Measurements from ENCODE around the gene RYR2. TPM values are rescaled to one million over a fixed set of nuclear protein-coding genes. Genes with fewer than 3 reads are reported as not detected.

RYR2 gene
- total RNA-seq, 1 experiment from 2014 or later, result 2.8 TPM

GRCh38 chr1:237138551-237138950 is 96.6 kb downstream of the RYR2 start:
- TF ChIP-seq EZH2 (IDR thresholded peaks at IDR 0.05; ENCODE audit: borderline replicate concordance, low read depth, low read length, poor library complexity, severe bottlenecking) (no peak), CTCF (conservative IDR thresholded peaks at IDR 0.05; ENCODE audit: low read depth, low read length) (no peak)
- BruUV-seq (replicated peaks), result no TSS peak
- DNase-seq (ENCODE audit: low spot score), result no peak
- H3K4me1 ChIP-seq (ENCODE audit: insufficient read depth, low read length, poor library complexity, severe bottlenecking), result no peaks in the 10 kb centered on the region
- no peaks in the 10 kb centered on the region for H3K9me3 ChIP-seq (ENCODE audit: low read depth, low read length, poor library complexity, severe bottlenecking)
- no peaks in the 10 kb centered on the region for H3K36me3 ChIP-seq (ENCODE audit: insufficient read depth, low read length, poor library complexity, severe bottlenecking)
- intact Hi-C loops (cut with micrococcal nuclease; ENCODE audit: unreplicated experiment), result no loop called here
- CTCF ChIA-PET, result no interaction called here
- no peak overlapping the region for H3K27ac ChIP-seq (ENCODE audit: low read depth, low read length, poor library complexity, severe bottlenecking)
- H3K27me3 ChIP-seq (replicated peaks; ENCODE audit: insufficient read depth, low read depth, low read length, poor library complexity), result no peaks in the 10 kb centered on the region
- POLR2A ChIA-PET (ENCODE audit: low non-redundant PET), result no interaction called here
- H3K4me3 ChIP-seq (ENCODE audit: low read depth, low read length, poor library complexity, severe bottlenecking), result no peak overlapping the region

DNA sequence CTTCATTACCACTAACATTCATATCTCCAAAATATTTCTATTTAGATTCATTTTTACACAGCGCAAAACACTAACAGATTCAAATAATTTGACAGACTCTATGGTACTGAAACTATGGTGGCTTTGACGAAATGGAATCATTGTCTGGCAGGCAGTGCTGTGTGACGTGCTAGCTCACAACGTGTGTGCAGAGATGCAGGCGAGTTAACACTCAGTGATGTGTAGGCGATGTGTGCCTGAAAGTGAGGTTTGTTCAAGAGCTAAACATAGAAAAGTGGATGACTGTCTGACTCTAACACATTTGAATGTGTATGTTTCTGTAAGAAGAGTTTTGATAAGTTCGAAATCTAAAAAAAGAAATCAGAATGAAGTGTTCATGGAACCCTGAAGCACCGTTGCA is 97.7 kb downstream of the RYR2 start:
- intact Hi-C loops (cut with micrococcal nuclease; ENCODE audit: unreplicated experiment), result no loop called here
- BruUV-seq (replicated peaks), result no TSS peak
- ChIA-PET CTCF (no interaction called here), POLR2A (ENCODE audit: low non-redundant PET) (no interaction called here)
- H3K9me3 ChIP-seq (ENCODE audit: low read depth, low read length, poor library complexity, severe bottlenecking), result no peaks in the 10 kb centered on the region
- H3K4me3 ChIP-seq (ENCODE audit: low read depth, low read length, poor library complexity, severe bottlenecking), result no peak overlapping the region
- no peak for DNase-seq (ENCODE audit: low spot score)
- no peak overlapping the region for H3K27ac ChIP-seq (ENCODE audit: low read depth, low read length, poor library complexity, severe bottlenecking)
- no peaks in the 10 kb centered on the region for H3K4me1 ChIP-seq (ENCODE audit: insufficient read depth, low read length, poor library complexity, severe bottlenecking)
- no peaks in the 10 kb centered on the region for H3K36me3 ChIP-seq (ENCODE audit: insufficient read depth, low read length, poor library complexity, severe bottlenecking)
- TF ChIP-seq CTCF (conservative IDR thresholded peaks at IDR 0.05; ENCODE audit: low read depth, low read length) (no peak), EZH2 (IDR thresholded peaks at IDR 0.05; ENCODE audit: borderline replicate concordance, low read depth, low read length, poor library complexity, severe bottlenecking) (no peak)
- H3K27me3 ChIP-seq (replicated peaks; ENCODE audit: insufficient read depth, low read depth, low read length, poor library complexity), result no peaks in the 10 kb centered on the region

DNA sequence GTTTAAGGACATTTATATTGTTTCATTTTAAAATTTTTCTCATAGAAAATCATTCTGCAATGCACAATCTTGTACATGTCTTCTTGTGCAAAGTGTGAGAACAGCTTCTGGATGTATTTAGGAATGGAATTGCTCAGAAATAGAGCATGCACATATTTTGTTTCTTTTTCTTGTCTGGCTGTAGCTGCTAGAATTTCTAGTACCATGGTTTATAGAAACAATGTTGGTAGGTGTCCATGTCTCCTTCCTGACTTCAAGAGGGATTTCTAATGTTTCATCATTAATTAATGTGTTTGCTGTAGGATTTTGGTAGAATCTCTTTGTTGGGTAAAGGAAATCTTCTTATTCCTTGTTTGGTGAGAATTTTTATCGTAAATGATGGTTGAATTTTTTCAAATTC is 99.0 kb downstream of the RYR2 start:
- Histone ChIP-seq H3K4me3 (ENCODE audit: low read depth, low read length, poor library complexity, severe bottlenecking) (no peak overlapping the region), H3K27ac (ENCODE audit: low read depth, low read length, poor library complexity, severe bottlenecking) (no peak overlapping the region), H3K4me1 (ENCODE audit: insufficient read depth, low read length, poor library complexity, severe bottlenecking) (no peaks in the 10 kb centered on the region), H3K36me3 (ENCODE audit: insufficient read depth, low read length, poor library complexity, severe bottlenecking) (no peaks in the 10 kb centered on the region), H3K27me3 (replicated peaks; ENCODE audit: insufficient read depth, low read depth, low read length, poor library complexity) (no peaks in the 10 kb centered on the region), H3K9me3 (ENCODE audit: low read depth, low read length, poor library complexity, severe bottlenecking) (no peaks in the 10 kb centered on the region)
- no peak for DNase-seq (ENCODE audit: low spot score)
- ChIA-PET CTCF (no interaction called here), POLR2A (ENCODE audit: low non-redundant PET) (no interaction called here)
- intact Hi-C loops (cut with micrococcal nuclease; ENCODE audit: unreplicated experiment), result no loop called here
- BruUV-seq (replicated peaks), result no TSS peak
- no peak for TF ChIP-seq CTCF (conservative IDR thresholded peaks at IDR 0.05; ENCODE audit: low read depth, low read length)
- no peak for TF ChIP-seq EZH2 (IDR thresholded peaks at IDR 0.05; ENCODE audit: borderline replicate concordance, low read depth, low read length, poor library complexity, severe bottlenecking)

Measured in A673 (cell line).